GM19023 (cell line): ENCODE measurements around the gene GNG7.
"Not testable (repeated sequence)": the region's sequence is repeated elsewhere in the genome, so short reads cannot be mapped to it uniquely, and the experiment has no call there.

Experiments used
- ATAC-seq: cut with Tn5 transposase; IDR thresholded peaks from one replicate; pipeline ENCODE4 v1.9.1; 2021; ENCODE audit warnings: mild to moderate bottlenecking, moderate library complexity; ENCODE audit not compliant: unreplicated experiment

The GNG7 gene

GRCh38 chr19:2646866-2647535, 55.5 kb downstream of the GNG7 start:
- ATAC-seq, result no peak

GRCh38 chr19:2645826-2646225, 56.7 kb downstream of the GNG7 start:
- no peak for ATAC-seq

- not testable (repeated sequence) for ATAC-seq
These were observed 59.3 kb downstream of the GNG7 start for GRCh38 chr19:2643123-2643737.

- ATAC-seq, result no peak
These were observed 61.2 kb downstream of the GNG7 start for GRCh38 chr19:2641332-2641698.

- ATAC-seq, result no peak
These were observed 61.7 kb downstream of the GNG7 start for GRCh38 chr19:2640563-2641331.

GRCh38 chr19:2639999-2640398, 62.5 kb downstream of the GNG7 start:
- ATAC-seq, result no peak

- no peak for ATAC-seq
These were observed 64.0 kb downstream of the GNG7 start for GRCh38 chr19:2638417-2638940.

GRCh38 chr19:2636897-2637683, 65.4 kb downstream of the GNG7 start:
- no peak for ATAC-seq

- ATAC-seq, result no peak
These were observed 66.2 kb downstream of the GNG7 start for GRCh38 chr19:2636141-2636896.

- no peak for ATAC-seq
These were observed 67.5 kb downstream of the GNG7 start for GRCh38 chr19:2634960-2635359.

- no peak for ATAC-seq
These were observed 68.1 kb downstream of the GNG7 start for GRCh38 chr19:2634228-2634951.

- ATAC-seq, result no peak
These were observed 68.8 kb downstream of the GNG7 start for GRCh38 chr19:2633693-2634075.

- ATAC-seq, result no peak
These were observed 71.2 kb downstream of the GNG7 start for GRCh38 chr19:2631213-2631821.

- ATAC-seq, result no peak
These were observed 72.0 kb downstream of the GNG7 start for GRCh38 chr19:2630352-2631001.

- no peak for ATAC-seq
These were observed 72.8 kb downstream of the GNG7 start for GRCh38 chr19:2629491-2630351.

GRCh38 chr19:2628597-2628996, 73.9 kb downstream of the GNG7 start:
- no peak for ATAC-seq

- ATAC-seq, result no peak
These were observed 74.6 kb downstream of the GNG7 start for GRCh38 chr19:2627855-2628254.

- ATAC-seq, result peak; percentile 36
These were observed 75.1 kb downstream of the GNG7 start for GRCh38 chr19:2627319-2627829.
